H54 (cell line): ENCODE data around the gene DMRTA2.
A peak's percentile ranks its signal among the peaks of the same experiment; 100 is the strongest.

Experiments used
- DNase-seq: peaks from one replicate; pipeline ENCODE4 v3.0.0; 2011; ENCODE audit warnings: low spot score, mixed read lengths; ENCODE audit not compliant: insufficient read length
- FAIRE-seq: peaks from 3 replicates; lab custom pipeline; 2011; peaks lifted over from hg19 to GRCh38; lab: Jason Lieb, UNC
- POLR2A ChIP-seq: IDR thresholded peaks from 2 replicates; pipeline ENCODE4 v1.6.1; 2011; ENCODE audit warnings: low read depth, mild to moderate bottlenecking, low read length

The DMRTA2 gene

DNA sequence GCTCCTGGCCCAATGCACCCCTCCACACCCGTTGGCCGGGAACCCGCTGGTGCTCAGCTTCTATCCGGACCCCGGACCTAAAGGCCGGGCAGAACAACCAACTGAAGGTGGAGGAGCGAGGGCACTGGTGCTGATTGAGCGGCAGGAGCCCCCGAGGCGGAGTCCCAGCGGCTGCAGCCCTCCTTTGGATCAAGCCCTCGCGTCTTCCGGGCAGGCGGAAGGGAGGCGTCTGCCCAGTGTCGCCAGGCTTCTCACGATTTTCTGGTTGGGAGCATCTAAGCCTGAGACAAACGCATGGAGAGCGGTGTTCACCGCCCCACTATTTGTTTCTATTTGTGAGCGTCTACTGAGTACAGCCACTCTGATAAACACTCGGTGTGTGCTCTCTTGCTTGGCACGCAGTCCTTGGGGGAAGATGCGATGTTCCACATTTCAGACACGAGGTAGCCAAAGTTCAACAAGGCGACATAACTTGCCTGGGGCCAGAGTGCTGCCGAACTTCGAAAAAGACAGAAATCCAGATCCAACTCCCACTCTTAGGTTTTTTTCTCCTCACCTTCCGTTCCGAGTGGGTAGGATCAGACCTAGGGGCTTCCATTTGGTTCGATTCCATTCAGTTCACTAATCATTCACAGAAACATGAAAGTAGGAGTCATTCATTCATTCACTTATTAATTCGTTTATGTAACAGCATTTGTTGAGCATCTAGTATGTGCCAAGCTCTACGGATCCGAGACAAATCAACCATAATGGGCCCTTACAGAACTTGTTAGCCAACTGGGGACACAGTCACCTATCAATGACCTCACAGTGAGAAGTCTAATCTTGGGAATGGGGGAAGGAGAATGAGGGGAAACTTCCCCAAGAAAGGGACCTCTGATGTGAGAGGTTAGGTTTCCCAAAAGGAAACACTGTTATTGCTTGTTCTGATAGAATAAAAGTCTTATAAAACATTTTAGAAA is 4.9 kb upstream of the DMRTA2 start:
- DNase-seq (no peak), FAIRE-seq (no peak)
- no peak for TF ChIP-seq POLR2A

DNA sequence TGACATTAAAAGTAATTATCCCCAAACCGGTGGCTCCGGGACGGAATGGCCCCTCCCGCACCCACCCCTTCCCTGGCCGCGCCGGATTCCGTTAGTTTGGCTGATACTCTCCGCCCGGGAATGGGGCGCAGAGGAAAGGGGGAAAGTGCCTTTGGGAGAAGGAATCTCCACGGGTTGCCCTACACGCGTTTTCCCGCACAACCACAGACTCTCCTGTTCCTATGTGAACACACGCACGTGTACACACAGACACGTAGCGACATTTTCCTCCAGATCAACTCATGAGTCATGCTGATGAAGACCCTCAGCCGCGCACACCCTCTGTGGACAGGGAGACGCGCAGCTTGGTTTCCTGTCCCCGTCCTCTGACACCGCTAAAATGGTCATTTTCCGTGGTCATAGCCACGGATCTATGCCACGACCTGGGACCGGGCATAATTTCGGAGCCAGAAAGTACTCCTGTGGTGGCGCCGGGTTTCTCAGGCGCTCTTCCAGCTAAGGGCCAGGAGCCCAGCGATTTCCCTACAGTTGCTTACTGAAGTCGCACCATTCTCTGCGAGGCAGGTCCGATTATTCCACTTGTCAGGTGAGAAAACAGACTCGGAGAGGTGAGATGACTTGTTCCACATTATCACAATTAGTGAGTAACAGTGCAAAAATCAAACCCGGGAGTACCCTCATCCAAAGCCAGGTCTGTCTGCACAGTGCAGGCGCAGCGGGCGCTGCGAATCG is 4.0 kb upstream of the DMRTA2 start:
- TF ChIP-seq POLR2A: no peak
- FAIRE-seq (no peak), DNase-seq (no peak)

DNA sequence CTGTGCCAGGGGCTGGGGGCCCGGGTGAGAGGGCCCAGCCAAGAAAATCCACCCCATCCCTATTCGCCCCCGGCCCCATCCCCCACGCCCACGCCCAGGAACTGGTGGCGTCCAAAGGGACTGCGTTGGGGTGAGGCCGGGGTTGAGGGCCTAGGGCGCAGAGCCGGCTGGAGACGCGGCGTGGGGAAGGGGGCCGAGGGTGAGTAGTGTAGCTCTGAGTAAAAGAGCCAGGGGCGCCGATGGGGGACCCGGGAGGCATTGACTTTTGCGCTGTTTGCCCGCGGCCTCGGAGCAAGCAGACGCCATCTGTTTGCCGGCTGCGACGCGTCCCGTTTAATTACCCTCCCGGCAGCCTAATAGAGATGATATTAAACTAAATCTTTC is 3.5 kb upstream of the DMRTA2 start:
- TF ChIP-seq POLR2A: no peak
- FAIRE-seq: no peak
- DNase-seq: no peak

DNA sequence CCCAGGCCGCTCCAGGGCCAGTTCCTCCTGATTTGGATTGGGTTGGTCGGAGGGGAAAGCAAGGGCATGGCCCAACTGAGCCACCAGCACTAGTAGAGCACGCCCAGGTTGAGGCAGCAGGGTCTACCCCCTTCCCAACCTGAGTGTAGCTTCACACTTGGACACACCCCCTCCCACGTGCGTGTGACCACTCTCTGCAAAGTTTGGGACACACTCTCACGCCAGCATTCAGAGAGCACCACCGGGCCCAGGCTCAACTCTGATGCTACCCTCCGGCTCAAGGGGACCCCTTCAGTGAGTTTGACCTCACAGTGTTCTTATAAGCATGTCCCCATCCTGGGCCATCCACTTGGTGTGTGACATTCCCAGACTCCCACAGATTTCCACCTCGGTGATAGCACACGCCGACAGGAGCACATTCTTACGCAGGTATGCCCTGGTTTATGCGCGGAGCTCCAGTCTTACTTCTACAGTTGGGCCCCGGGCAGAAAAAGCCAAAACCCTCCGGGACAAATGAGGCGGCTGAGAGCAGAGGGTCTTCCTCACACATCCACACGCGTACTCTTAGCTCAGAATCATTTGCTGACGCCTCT is 3.0 kb upstream of the DMRTA2 start:
- DNase-seq (no peak), FAIRE-seq (no peak)
- no peak for TF ChIP-seq POLR2A

DNA sequence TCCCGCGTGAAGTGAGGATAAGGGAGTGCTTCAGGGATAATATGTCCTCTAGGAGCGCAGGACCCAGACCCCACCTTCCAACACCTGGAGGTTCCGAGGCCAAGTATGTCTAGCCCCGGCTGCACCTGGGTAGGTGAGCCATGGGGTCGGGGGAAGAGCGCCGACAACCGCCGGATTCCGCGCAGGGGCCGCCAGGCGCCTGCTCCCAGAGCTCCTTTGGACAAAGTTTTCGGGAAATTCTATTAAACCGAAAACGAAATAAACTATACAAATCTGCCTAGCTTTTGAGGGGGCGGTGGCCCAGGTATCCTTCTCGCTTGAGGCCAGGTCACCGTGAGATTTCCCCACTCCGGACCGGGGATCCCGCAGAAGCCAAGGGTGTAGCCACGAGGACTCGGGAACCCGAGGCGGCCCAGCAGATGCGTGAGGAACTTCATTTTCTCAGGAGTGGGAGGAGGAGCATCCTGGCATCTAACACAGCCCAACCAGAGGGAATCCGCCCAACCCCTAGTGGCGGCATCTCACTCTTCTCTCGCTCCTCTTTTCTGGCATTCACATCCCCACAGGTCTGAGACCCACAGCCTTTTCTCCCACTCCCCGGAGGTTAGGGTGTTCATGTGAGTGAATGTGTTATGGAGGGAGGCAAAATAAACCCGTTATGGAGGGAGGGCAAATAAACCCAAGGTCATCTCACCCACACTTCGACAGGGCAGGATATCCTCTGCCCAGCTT is 2.3 kb upstream of the DMRTA2 start:
- no peak for FAIRE-seq
- no peak for TF ChIP-seq POLR2A
- DNase-seq: no peak

DNA sequence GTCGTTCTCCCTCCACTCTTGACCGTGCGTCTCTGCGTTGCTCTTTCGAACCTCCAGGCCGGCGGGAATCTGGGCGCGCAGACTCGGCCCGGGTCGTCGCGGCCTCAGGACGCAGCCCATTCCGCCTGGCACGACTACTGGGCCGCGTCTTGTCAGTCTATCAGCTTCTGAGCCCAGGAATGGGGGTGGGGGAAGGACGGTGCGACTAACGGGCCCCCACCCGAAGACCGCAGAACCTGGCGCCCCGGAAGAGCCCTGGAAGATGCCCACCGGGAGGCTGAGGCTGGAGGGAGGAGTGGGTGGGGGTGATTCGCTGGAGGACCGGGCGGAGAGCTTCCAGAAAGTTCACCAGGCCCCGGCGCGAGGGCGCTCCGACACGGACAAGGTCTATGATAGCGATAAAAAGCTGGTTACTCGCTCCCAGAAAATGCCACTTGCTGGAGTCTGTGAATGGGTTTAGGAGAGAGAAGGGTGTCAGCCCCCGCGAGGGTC is 1.7 kb upstream of the DMRTA2 start:
- no peak for TF ChIP-seq POLR2A
- FAIRE-seq (no peak), DNase-seq (no peak)

DNA sequence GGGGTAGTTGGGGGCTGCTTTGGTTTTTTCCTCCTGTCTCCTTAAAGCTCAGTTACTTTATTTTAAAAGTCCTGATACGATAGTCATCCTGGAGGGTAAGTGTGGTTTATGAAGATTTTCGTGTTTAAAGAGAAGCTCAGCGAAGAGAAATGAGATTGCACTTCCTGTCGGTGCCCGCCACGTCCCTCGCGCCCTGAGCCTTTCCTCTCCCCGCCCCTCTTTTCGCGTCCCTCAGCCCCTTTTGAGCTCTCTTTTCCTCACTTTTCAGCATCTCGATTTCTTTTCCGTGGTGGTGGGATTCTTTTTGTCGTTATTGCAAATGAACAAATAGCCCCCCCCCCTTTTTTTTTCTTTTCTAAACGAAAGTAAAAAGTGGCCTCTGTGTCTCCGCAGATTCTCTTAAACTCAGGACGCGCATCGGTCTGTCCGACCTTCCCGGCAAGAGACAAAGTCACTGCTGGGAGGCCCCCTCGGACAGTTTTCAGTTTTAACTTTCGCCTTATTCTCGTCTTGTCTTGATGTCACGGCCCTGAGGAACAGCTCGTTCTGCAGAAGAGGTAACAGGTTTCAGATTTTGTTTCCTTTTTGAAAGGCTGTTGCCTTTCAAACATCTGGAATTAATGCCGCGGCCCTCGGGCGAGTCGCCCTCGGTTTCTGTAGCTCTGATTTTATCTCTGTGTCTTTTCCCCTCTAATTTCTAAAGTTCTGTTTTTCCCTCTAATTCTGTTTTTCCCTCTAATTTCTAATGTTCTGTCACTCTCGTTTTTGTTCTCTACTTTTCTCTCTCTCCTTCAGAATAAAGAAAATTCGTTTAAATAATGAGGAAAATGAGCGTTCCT is 1.0 kb upstream of the DMRTA2 start:
- DNase-seq: peak; percentile 66
- TF ChIP-seq POLR2A: no peak
- FAIRE-seq: no peak

DNA sequence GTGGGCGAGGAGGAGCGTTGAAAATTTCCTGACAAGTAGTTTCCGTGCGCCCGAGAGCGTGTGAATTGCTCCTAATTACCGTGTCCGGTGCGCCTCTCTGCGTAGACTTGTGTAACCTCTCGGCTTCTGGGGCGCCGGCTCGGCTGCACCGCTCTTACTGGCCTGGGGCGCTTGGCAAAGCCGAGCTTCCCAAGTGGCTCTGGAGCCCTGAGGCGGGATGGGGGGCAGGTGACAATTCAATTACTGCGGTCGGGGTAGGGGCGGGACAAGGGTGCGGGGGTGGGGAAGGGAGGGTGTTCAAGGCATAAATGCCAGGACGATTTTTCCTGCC is 392 bp upstream of the DMRTA2 start:
- TF ChIP-seq POLR2A: no peak
- DNase-seq (peak; percentile 68), FAIRE-seq (no peak)

DNA sequence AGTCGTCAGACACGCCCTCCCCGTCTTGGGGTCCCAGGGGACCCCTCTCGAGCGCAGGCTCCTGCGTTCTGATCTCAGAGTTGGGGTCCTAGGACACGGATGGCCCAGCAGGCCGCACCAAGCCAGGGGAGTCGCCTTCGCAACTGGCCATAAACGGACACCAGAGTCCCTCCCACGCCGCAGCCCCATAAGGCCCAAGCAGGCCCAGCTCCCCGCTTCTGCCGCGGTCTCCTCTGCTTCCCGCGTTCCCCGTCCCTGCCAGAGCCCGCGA is 633 bp downstream of the DMRTA2 start:
- no peak for FAIRE-seq
- DNase-seq: no peak
- no peak for TF ChIP-seq POLR2A

DNA sequence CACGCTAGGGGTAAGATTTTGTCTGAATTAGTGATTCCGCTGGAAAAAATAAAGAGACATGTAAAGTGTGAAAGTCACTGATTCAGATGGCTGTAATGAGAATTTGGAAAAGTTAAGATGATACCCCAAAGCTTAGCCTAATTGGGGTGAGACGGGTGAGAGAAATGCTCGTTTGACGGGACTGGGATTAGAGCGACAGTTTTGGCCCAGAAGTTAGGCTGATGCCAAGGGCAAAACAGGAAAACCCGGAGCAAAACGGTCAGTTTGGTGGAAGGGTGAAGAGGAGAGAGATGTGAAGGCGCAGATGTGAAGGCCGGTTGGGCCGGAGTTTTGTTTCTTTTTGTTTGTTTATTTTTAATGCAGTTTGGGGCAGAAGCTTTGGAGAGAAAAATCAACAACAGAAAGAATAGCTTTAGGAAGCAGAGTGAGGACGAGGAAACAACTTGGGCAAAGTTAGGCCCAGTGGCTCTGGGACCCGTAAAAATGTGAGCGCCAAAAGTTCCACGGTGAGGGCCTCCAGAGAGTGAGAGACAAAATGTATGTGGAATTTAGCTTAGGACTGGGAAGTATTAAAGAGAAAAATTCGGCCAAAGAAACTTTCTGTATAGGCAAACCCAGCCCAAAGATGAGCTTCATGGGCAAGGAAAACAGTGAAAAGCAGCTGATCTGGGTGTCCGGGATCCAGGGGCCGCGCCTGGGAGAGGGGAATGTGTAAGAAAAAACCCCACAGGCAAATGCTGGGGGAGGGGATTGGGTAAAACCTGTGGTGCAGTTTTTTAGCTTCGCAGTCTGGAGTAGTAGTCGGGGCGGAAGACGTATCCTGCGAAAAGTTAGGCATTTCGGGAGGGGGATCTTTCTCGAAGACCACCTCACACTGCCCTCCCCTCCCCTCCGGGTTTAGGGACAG is 1.2 kb downstream of the DMRTA2 start:
- TF ChIP-seq POLR2A: no peak
- no peak for DNase-seq

DNA sequence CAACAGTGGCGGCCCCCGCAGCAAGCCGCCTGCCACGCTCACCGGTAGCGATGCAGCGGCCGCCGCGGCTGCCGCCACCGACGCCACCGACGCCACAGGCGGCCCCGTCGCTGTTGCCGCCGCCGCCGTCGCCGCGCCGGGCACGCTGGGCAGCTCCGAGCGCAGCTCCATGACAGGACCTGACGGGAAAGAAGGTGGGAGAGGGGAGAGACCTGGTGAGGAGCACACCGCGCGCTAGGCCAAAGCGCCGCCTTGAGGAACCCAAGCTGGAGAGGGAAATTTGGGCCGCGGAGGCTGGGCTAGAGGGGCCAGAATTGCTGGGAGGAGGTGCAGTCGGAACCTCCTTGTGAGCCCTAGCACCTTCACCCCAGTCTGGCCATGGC is 1.9 kb downstream of the DMRTA2 start:
- no peak for TF ChIP-seq POLR2A
- FAIRE-seq (no peak), DNase-seq (no peak)

More for the DNA sequence above, 1.2 kb downstream of the DMRTA2 start:
- no peak for FAIRE-seq
